HCT116 (cell line): ENCODE measurements around the gene FHIT. TPM values are rescaled to one million over a fixed set of nuclear protein-coding genes. Genes with fewer than 3 reads are reported as not detected.

Experiments
- ATAC-seq: fragments of 200-7000 bp; cut with Tn5 transposase; 2 replicates; pipeline ENCODE4 v1.9.1; 2020; ENCODE audit warnings: mild to moderate bottlenecking, moderate library complexity
- BruUV-seq: library from RNA; stranded (reverse); fragments of 400-500 nt; replicated peaks from 2 replicates; lab custom pipeline; 2021; lab: Mats Ljungman, UMichigan
- CTCF ChIA-PET: fragments of 300-600 bp; sonication (Branson Sonifier 250); formaldehyde crosslinking; loops from one replicate; lab custom pipeline; 2021; ENCODE audit warnings: antibody characterized with exemption; lab: Charles Lee
- POLR2A ChIA-PET: fragments of 300-600, 350-600 bp; sonication (Branson Sonifier 250); formaldehyde crosslinking; loops from one replicate; lab custom pipeline; 2021; ENCODE audit warnings: antibody characterized with exemption; lab: Charles Lee
- RAD21 ChIA-PET, 2 experiments: fragments of 300-600 bp; sonication (Branson Sonifier 250); formaldehyde crosslinking; loops; one replicate each; lab custom pipeline; 2023; ENCODE audit warnings: low total read pairs in 2 of 2; ENCODE audit not compliant: uncharacterized antibody in 2 of 2, unreplicated experiment in 2 of 2, low non-redundant PET in 1 of 2; lab: Charles Lee
- DNase-seq: peaks from one replicate; pipeline ENCODE4 v3.0.0-alpha.2; 2010; ENCODE audit warnings: low read depth, low spot score
- H2AFZ ChIP-seq: fragments of 200-600 bp; shearing (Covaris generic), sonication (generic); 2 replicates; pipeline ENCODE4 v1.6.1; 2017; ENCODE audit warnings: low read depth, mixed run types, mixed read lengths, antibody characterized with exemption, low read length; ENCODE audit not compliant: poor library complexity, severe bottlenecking
- H3K27ac ChIP-seq: 2 replicates; pipeline ENCODE4 v1.5.1; 2012; ENCODE audit warnings: low read depth, low read length
- H3K27me3 ChIP-seq: fragments of 200-600 bp; sonication (generic); 2 replicates; pipeline ENCODE4 v1.6.1; 2016; ENCODE audit warnings: mixed run types, low read length, mixed read lengths; ENCODE audit not compliant: insufficient read depth
- H3K36me3 ChIP-seq, 2 experiments: fragments of 200-500 bp in 1 of 2; fragments of 200-600 bp in 1 of 2; sonication (Bioruptor generic) in 1 of 2; sonication (generic) in 1 of 2; 2 replicates each; pipeline versions ENCODE4 v1.5.1 to v1.6.1; 2014 to 2016; ENCODE audit warnings: low read length in 2 of 2, inconsistent platforms in 1 of 2, mixed read lengths in 1 of 2, mixed run types in 1 of 2; ENCODE audit not compliant: insufficient read depth in 2 of 2, control insufficient read depth in 1 of 2
- H3K4me1 ChIP-seq, 2 experiments: fragments of 200-600 bp in 1 of 2; sonication (generic) in 1 of 2; 2 replicates each; pipeline versions ENCODE4 v1.5.1 to v1.6.1; 2012 to 2017; ENCODE audit warnings: low read length in 2 of 2, inconsistent platforms in 1 of 2, mild to moderate bottlenecking in 1 of 2, mixed read lengths in 1 of 2, mixed run types in 1 of 2, moderate library complexity in 1 of 2; ENCODE audit not compliant: insufficient read depth in 2 of 2, control insufficient read depth in 1 of 2
- H3K4me2 ChIP-seq: fragments of 200-600 bp; sonication (generic); 2 replicates; pipeline ENCODE4 v1.6.1; 2017; ENCODE audit warnings: mixed run types, low read length, mixed read lengths
- H3K4me3 ChIP-seq, 2 experiments: fragments of 200-600 bp in 1 of 2; sonication (generic) in 1 of 2; replicated peaks in 1 of 2; 2 replicates each; pipeline ENCODE4 v1.5.1; 2011 to 2016; ENCODE audit warnings: low read length in 2 of 2, control low read depth in 1 of 2, low read depth in 1 of 2, mild to moderate bottlenecking in 1 of 2, mixed read lengths in 1 of 2, mixed run types in 1 of 2
- H3K79me2 ChIP-seq: fragments of 200-600 bp; sonication (generic); 2 replicates; pipeline ENCODE4 v1.6.1; 2017; ENCODE audit warnings: mild to moderate bottlenecking, mixed run types, low read length, moderate library complexity, mixed read lengths; ENCODE audit not compliant: insufficient read depth
- H3K9ac ChIP-seq: fragments of 200-600 bp; sonication (generic); 2 replicates; pipeline ENCODE4 v1.6.1; 2016; ENCODE audit warnings: low read length, mixed read lengths
- H3K9me2 ChIP-seq: fragments of 200-600 bp; sonication (generic), shearing (Covaris generic); 2 replicates; pipeline ENCODE4 v1.6.1; 2017; ENCODE audit warnings: mixed run types, mild to moderate bottlenecking, moderate library complexity; ENCODE audit not compliant: insufficient read depth
- H3K9me3 ChIP-seq, 2 experiments: fragments of 200-500 bp in 1 of 2; fragments of 200-600 bp in 1 of 2; sonication (Bioruptor generic) in 1 of 2; sonication (generic) in 1 of 2; 2 replicates each; pipeline ENCODE4 v1.6.1; 2014 to 2017; ENCODE audit warnings: low read length in 2 of 2, mixed read lengths in 2 of 2, inconsistent platforms in 1 of 2, low read depth in 1 of 2, mild to moderate bottlenecking in 1 of 2, mixed run types in 1 of 2, moderate library complexity in 1 of 2; ENCODE audit not compliant: control insufficient read depth in 1 of 2, insufficient read depth in 1 of 2
- H4K20me1 ChIP-seq: fragments of 200-600 bp; sonication (generic), shearing (Covaris generic); 2 replicates; pipeline ENCODE4 v1.6.1; 2017; ENCODE audit warnings: mixed run types, mild to moderate bottlenecking, moderate library complexity; ENCODE audit not compliant: insufficient read depth
- CEBPB ChIP-seq: IDR thresholded peaks from 2 replicates; pipeline ENCODE4 v1.6.1; 2012; ENCODE audit warnings: low read depth
- CTCF ChIP-seq, 3 experiments: fragments of 200-600 bp in 1 of 3; sonication (generic) in 1 of 3; IDR thresholded peaks in 2 of 3; conservative IDR thresholded peaks in 1 of 3; 2 replicates each; pipeline ENCODE4 v1.5.1; 2012 to 2017; ENCODE audit warnings: low read depth in 2 of 3, low read length in 2 of 3, antibody characterized with exemption in 1 of 3, borderline replicate concordance in 1 of 3, control low read depth in 1 of 3, mild to moderate bottlenecking in 1 of 3, mixed read lengths in 1 of 3, mixed run types in 1 of 3, moderate library complexity in 1 of 3; ENCODE audit not compliant: insufficient read depth in 1 of 3
- EZH2 ChIP-seq: fragments of 200-600 bp; sonication (generic); IDR thresholded peaks from 2 replicates; pipeline ENCODE4 v1.6.1; 2017; ENCODE audit warnings: antibody characterized with exemption, mixed run types
- EZH2phosphoT487 ChIP-seq: fragments of 200-600 bp; IDR thresholded peaks from 2 replicates; pipeline ENCODE4 v1.6.1; 2018; ENCODE audit warnings: antibody characterized with exemption, borderline replicate concordance
- FOSL1 ChIP-seq: IDR thresholded peaks from 2 replicates; pipeline ENCODE4 v1.6.1; 2012; ENCODE audit warnings: low read depth
- MAX ChIP-seq: IDR thresholded peaks from 2 replicates; pipeline ENCODE4 v1.6.1; 2012
- POLR2A ChIP-seq: IDR thresholded peaks from 2 replicates; pipeline ENCODE4 v1.7.0; 2011; ENCODE audit warnings: borderline replicate concordance; ENCODE audit not compliant: insufficient read depth, insufficient read length; ENCODE audit errors: extremely low read depth
- POLR2AphosphoS5 ChIP-seq: IDR thresholded peaks from 2 replicates; pipeline ENCODE4 v1.6.1; 2011; ENCODE audit warnings: mild to moderate bottlenecking, low read depth, low read length, moderate library complexity
- RAD21 ChIP-seq: IDR thresholded peaks from 2 replicates; pipeline ENCODE4 v1.6.1; 2012; ENCODE audit warnings: low read depth, mild to moderate bottlenecking
- REST ChIP-seq: IDR thresholded peaks from 2 replicates; pipeline ENCODE4 v1.6.1; 2012; ENCODE audit warnings: low read depth
- SP1 ChIP-seq: IDR thresholded peaks from 2 replicates; pipeline ENCODE4 v1.6.1; 2012; ENCODE audit warnings: low read depth
- SRF ChIP-seq: IDR thresholded peaks from 2 replicates; pipeline ENCODE4 v1.6.1; 2012; ENCODE audit warnings: low read depth
- TCF7L2 ChIP-seq: IDR thresholded peaks from 2 replicates; pipeline ENCODE4 v1.7.0; 2011; ENCODE audit warnings: borderline replicate concordance, inconsistent platforms; ENCODE audit not compliant: insufficient read depth, insufficient read length; ENCODE audit errors: extremely low read depth
- YY1 ChIP-seq: IDR thresholded peaks from 2 replicates; pipeline ENCODE4 v1.6.1; 2011; ENCODE audit warnings: low read length, low read depth, moderate library complexity, mild to moderate bottlenecking; ENCODE audit not compliant: insufficient replicate concordance; ENCODE audit errors: extremely low read depth
- ZBTB33 ChIP-seq: IDR thresholded peaks from 2 replicates; pipeline ENCODE4 v1.6.1; 2011; ENCODE audit warnings: mild to moderate bottlenecking, low read length, moderate library complexity; ENCODE audit not compliant: insufficient replicate concordance; ENCODE audit errors: extremely low read depth
- ZFX ChIP-seq: fragments of 450-650 bp; IDR thresholded peaks from 2 replicates; pipeline ENCODE4 v1.6.1; 2017
- ZNF274 ChIP-seq: fragments of 200-500 bp; sonication (Bioruptor generic); IDR thresholded peaks from 2 replicates; pipeline ENCODE4 v1.6.1; 2014; ENCODE audit warnings: mild to moderate bottlenecking, low read depth, low read length, inconsistent platforms
- intact Hi-C: fragments of 100-400 bp; cut with micrococcal nuclease; formaldehyde crosslinking; loops from 2 replicates; pipeline ENCODE4 v1.10.0; 2022
- total RNA-seq: library from RNA; stranded (reverse); gene quantifications from one replicate; pipeline ENCODE4 v1.2.1, GENCODE V29; 2021; ENCODE audit not compliant: unreplicated experiment

Gene FHIT
- total RNA-seq, 1 experiment from 2014 or later, result 20.1 TPM

- RAD21 ChIA-PET, result no interaction called here
- H3K9ac ChIP-seq, result no peak overlapping the region
- H3K4me2 ChIP-seq, result no peak overlapping the region
- H3K9me3 ChIP-seq, result no peaks in the 10 kb centered on the region
- ATAC-seq, result no peak
- intact Hi-C loops, result no loop called here
- no peak overlapping the region for H3K27ac ChIP-seq
- no peak overlapping the region for H3K4me3 ChIP-seq
- no peaks in the 10 kb centered on the region for H3K36me3 ChIP-seq
- H3K4me1 ChIP-seq, result no peaks in the 10 kb centered on the region
- H3K27me3 ChIP-seq, result no peaks in the 10 kb centered on the region
- no peaks in the 10 kb centered on the region for H4K20me1 ChIP-seq
- POLR2A ChIA-PET, result no interaction called here
- no TSS peak for BruUV-seq
- TF ChIP-seq POLR2AphosphoS5 (no peak), REST (no peak), RAD21 (no peak), TCF7L2 (no peak), EZH2 (no peak), MAX (no peak), POLR2A (no peak), CTCF (IDR thresholded peaks at IDR 0.05 in 2 of 3, conservative IDR thresholded peaks at IDR 0.05 in 1 of 3; ENCODE audit: borderline replicate concordance in 1 of 3, insufficient read depth in 1 of 3, low read depth in 2 of 3, low read length in 2 of 3) (no peak), ZBTB33 (no peak), ZNF274 (no peak), YY1 (no peak), FOSL1 (no peak), SRF (no peak), CEBPB (no peak), ZFX (no peak), EZH2phosphoT487 (no peak), SP1 (no peak)
- no peaks in the 10 kb centered on the region for H3K79me2 ChIP-seq
- H3K9me2 ChIP-seq, result no peaks in the 10 kb centered on the region
- DNase-seq, result no peak
- CTCF ChIA-PET, result no interaction called here
- H2AFZ ChIP-seq, result no peak overlapping the region
These were observed 190.8 kb downstream of the FHIT start for GRCh38 chr3:61060411-61060861.
